Measurements from ENCODE around the gene PDGFA. TPM values are rescaled to one million over a fixed set of nuclear protein-coding genes. Genes with fewer than 3 reads are reported as not detected.

The PDGFA gene
- total and polyA plus RNA-seq, 8 donors: 25.9 to 69.4 (median 36.3) TPM

DNA sequence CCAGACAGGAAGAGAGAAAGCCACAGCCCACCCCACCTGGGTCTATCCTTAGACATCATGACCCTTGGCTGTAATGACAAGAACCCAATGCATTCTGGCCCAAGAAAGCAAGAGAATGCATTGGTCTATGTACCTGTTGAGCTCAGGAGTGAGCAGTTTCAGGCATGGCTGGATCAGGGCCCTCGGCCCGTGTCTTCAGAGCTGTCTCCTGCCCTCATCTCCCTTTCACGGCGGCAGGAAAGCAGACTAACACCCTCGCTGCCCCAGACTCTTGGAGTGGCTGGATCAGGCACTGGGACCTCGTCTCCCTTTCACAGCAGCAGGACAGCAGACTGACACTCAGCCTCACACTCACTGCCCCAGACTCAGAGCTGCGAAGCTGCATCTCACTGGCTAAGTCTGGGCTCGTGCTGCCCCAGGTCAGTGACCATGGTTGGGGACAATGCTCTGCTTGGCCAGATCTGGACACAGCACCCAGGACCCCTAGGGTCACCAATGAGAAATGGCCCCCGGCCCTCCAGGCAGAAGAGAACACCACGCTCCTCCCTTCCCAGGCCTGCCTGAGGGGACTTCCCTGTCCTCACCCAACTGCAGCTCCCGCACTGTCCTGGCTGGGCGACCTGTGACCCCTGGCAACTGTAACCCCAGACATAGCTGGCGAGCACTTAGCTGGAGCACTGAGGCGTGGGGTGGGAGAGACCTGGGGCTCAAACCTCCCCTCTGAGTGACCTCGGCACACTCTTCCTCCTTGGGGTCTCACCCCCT, 12.9 kb upstream of the PDGFA start:
- Histone ChIP-seq H3K27me3 (peaks cover 0 to 27% of the 10 kb centered on the region in 2 donors), H3K4me3 (no peak overlapping the region), H3K27ac (no peak overlapping the region), H3K9me3 (peaks cover 0 to 3% of the 10 kb centered on the region in 2 donors), H3K4me1 (peaks cover 0 to under 1% of the 10 kb centered on the region in 2 donors), H3K36me3 (no peaks in the 10 kb centered on the region)
- ATAC-seq (no peak), DNase-seq (no peak)
- intact Hi-C loops (cut with DNase I): no loop called here
- TF ChIP-seq, protein P1, sequence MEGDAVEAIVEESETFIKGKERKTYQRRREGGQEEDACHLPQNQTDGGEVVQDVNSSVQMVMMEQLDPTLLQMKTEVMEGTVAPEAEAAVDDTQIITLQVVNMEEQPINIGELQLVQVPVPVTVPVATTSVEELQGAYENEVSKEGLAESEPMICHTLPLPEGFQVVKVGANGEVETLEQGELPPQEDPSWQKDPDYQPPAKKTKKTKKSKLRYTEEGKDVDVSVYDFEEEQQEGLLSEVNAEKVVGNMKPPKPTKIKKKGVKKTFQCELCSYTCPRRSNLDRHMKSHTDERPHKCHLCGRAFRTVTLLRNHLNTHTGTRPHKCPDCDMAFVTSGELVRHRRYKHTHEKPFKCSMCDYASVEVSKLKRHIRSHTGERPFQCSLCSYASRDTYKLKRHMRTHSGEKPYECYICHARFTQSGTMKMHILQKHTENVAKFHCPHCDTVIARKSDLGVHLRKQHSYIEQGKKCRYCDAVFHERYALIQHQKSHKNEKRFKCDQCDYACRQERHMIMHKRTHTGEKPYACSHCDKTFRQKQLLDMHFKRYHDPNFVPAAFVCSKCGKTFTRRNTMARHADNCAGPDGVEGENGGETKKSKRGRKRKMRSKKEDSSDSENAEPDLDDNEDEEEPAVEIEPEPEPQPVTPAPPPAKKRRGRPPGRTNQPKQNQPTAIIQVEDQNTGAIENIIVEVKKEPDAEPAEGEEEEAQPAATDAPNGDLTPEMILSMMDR (IDR thresholded peaks at IDR 0.05): no peak

DNA sequence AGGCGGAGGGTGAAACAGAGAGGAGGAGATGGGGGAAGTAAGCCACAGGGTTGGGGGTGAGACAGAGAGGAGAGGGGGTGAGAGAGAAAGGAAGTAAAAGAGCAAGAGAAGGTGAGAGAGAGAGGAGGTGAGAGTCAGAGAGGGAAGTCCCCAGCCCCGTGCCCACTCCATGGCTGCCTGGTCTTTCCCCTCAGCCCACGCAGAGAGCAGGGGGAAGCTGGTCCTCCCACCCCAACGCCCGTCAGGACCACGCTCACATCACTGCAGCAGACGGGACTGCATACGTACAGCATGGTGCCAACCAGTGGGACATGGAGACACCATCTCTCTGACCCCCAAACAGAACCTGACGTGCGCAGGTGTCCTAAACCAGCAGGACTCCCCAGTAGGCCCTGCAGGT, 12.1 kb upstream of the PDGFA start:
- TF ChIP-seq, protein P1 (IDR thresholded peaks at IDR 0.05): no peak
- Histone ChIP-seq H3K27ac (no peak overlapping the region), H3K36me3 (no peaks in the 10 kb centered on the region), H3K9me3 (no peaks in the 10 kb centered on the region), H3K27me3 (peaks cover 0 to 27% of the 10 kb centered on the region in 2 donors), H3K4me3 (no peak overlapping the region), H3K4me1 (no peaks in the 10 kb centered on the region)
- ATAC-seq: no peak
- intact Hi-C loops (cut with DNase I): no loop called here
- no peak for DNase-seq

- TF ChIP-seq, protein P1 (IDR thresholded peaks at IDR 0.05): no peak
- DNase-seq (no peak), ATAC-seq (no peak)
- Histone ChIP-seq H3K9me3 (no peaks in the 10 kb centered on the region), H3K4me1 (no peaks in the 10 kb centered on the region), H3K27me3 (peaks cover 0 to 39% of the 10 kb centered on the region in 2 donors), H3K27ac (no peak overlapping the region), H3K36me3 (no peaks in the 10 kb centered on the region), H3K4me3 (no peak overlapping the region)
- intact Hi-C loops (cut with DNase I): no loop called here
Measured at GRCh38 chr7:528451-528850, 8.8 kb upstream of the PDGFA start.

DNA sequence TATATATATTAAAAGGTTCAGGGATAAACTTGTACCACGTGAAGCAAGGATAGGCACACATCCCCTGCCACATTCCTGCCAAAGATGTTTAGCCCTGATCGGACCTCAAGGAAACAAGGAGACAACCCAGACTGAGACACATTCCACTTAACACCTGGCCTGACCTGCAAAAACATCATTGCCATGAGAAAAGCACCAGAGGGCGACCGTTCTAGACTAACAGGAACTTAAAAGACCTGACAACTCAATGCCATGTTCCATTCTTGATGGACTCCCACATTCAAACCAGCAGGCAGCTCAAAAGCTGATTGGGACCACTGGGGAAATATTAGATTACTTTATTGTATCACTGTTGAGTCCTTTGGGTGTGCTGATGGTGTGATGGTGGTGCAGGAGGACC, 8.1 kb upstream of the PDGFA start:
- H3K27ac ChIP-seq: no peak overlapping the region
- DNase-seq (no peak), ATAC-seq (no peak)
- intact Hi-C loops (cut with DNase I): no loop called here
- H3K4me1 ChIP-seq: peaks cover under 1 to 3% of the 10 kb centered on the region in 2 donors
- H3K36me3 ChIP-seq: no peaks in the 10 kb centered on the region
- no peaks in the 10 kb centered on the region for H3K9me3 ChIP-seq
- H3K27me3 ChIP-seq: peaks cover 4 to 46% of the 10 kb centered on the region in 2 donors
- TF ChIP-seq, protein P1 (IDR thresholded peaks at IDR 0.05): no peak
- no peak overlapping the region for H3K4me3 ChIP-seq

DNA sequence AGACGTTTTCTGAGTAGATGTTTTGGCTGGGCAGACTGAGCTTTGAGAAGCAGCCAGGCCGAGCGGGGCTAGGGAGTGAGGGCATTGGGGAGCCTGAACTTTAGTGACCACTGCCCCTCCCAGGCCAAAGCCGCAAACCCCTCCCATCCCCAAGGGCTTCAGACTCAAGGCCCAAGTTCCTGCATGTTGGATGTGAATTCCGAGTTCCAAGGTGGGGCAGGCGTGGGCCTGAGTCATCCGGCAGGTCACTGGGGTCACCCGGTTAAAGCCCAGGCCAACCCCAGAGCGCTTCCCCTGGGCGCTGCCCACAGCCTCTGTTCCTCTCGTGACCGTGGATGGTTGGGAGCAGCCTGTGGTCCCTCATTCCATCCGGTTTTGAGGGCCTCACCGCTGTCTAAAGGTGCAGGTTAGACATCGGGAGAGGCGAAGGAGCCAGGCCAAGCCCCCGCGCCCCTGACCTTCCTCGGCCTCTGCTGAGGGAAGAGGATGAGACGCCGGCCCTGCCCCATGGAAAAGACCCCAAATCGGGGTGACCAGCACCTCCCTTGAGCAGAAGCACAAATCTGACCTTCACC, 6.9 kb upstream of the PDGFA start:
- H3K27ac ChIP-seq: no peak overlapping the region
- H3K4me3 ChIP-seq: no peak overlapping the region
- no peaks in the 10 kb centered on the region for H3K9me3 ChIP-seq
- H3K4me1 ChIP-seq: peaks cover 10 to 15% of the 10 kb centered on the region in 2 donors
- H3K27me3 ChIP-seq: peaks cover 16 to 55% of the 10 kb centered on the region in 2 donors
- TF ChIP-seq, protein P1 (IDR thresholded peaks at IDR 0.05): no peak
- ATAC-seq: no peak
- no peak for DNase-seq
- H3K36me3 ChIP-seq: no peaks in the 10 kb centered on the region
- intact Hi-C loops (cut with DNase I): no loop called here
